NCI-H82 treated with DMSO at 0.1 percent for 48 hours (cell line): Measurements from ENCODE around the gene LRRC4C.

Experiments used
- DNase-seq: peaks from one replicate; lab custom pipeline; 2025; ENCODE audit not compliant: unreplicated experiment; lab: John Stamatoyannopoulos, UW

The LRRC4C gene

DNA sequence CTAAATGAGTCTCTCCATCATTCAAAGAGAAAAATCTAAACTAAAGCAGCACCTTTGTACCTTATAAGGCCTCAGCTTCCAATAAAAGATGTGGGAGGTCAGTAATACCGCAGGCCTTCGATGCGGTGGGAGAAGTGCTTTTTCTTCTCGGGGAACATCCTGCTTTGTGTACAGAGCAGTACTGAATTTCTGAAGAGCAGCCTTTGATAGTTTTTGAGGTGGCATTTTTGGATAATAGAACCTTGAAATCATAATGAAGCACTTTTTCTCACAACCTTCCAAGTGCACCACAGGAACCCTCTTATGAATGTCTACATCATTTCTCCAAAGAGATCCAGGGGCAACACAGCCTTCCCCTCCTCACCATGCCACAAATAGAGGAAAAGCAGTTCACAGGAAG, 39.6 kb downstream of the LRRC4C start:
- DNase-seq, result no peak

DNA sequence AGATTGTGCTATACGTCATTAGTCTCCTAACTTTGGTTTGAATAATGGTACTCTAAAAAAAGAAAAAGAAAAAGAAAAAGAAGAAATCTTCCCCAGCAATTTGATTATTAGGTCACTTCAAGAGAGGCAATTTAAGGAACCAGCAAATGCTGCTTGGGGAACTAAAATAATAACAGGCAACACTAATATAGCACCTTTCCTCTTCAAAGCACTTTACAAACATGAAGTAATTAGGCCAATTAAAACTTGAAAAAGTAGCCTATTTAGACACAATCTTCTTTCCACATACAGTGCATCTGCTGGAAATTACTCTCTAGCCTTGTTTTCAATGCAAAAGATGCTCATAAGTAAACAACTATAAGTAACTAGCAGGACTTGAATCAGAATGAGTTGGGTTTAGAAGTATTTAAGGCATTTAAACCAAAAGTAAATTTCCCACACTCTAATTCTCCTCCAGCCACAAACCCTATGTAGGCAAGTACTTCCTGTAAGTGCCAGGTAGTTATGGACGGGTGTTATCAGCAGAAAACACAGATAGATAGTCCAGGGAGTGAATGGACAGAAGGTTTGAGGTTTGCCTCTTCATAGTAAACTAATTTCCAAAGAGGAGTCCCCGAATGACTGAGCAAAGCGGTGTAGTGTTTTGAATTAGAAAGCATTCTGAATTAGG, 44.5 kb downstream of the LRRC4C start:
- DNase-seq, result no peak

DNA sequence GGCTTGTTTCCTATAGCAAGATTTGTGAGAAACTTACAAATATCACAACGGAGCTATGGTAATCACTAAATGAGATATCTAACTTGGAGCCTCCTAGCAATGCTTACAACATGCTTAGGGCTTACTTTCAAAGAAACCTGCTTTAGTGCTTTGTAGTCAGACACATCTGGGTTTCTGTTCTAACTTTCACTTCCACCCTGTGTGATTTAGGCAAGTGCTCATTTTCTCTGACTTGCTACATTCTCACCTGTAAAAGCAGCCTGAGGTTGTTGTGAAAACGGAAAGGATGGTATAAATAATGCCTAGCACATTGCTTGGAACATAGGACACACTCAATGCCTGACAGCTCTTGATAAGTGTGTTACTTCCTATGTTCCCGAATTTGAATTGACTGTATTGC, 45.6 kb downstream of the LRRC4C start:
- DNase-seq, result no peak

DNA sequence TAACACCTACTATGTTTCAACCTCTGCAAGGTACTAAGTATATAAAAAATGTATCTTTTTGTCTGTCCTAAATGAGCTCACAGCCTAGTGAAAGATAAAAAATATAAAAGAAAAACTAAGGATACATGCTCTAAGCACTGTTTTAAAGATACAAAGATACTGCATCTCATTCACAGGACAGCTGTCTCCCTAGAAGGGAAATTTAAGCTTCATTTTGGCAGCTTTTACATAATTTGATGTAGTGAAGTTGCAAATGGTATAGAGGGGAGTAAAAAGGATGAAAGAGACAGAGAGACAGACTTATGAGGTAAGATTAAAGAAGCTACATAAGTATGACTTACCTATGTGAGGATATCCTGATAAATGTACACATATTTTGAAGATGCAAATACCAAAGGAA, 53.6 kb downstream of the LRRC4C start:
- no peak for DNase-seq

DNA sequence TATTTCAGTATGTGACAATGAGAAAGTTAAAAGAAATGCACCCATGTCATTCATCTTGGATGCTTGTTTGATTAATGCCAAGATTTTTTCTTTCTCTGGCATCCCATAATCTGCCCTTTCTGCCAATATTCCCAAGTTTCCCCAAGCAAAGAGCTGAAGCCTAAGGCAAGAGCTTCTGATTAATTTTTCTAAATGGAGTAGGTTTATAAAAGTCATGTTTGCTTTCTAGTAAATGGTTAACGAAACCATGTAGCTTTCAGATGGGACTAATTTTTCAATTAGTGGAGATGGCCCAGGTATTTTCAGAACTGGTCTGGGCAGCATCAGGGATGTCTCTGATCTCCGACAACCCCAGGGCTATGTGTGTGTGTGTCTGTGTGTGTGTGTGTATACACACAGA, 55.3 kb downstream of the LRRC4C start:
- no peak for DNase-seq

DNA sequence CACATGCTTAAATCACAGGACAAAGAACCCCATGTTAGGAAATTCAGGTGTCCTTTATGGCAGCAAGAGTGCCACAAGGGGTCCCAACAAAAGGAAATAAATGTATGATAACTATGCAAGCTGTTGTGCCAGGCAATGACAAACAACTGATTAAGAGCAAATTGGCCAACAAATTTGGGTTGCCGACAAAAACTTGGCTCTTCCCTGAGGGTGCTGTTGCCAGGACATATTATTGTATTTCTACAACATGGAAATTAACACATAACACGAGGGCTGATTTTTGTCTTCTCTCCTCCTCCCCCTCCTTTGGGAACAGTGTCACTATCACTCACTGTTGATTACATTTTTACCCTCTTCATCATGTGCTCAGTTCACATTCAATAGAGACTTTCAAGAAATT, 56.0 kb downstream of the LRRC4C start:
- no peak for DNase-seq

DNA sequence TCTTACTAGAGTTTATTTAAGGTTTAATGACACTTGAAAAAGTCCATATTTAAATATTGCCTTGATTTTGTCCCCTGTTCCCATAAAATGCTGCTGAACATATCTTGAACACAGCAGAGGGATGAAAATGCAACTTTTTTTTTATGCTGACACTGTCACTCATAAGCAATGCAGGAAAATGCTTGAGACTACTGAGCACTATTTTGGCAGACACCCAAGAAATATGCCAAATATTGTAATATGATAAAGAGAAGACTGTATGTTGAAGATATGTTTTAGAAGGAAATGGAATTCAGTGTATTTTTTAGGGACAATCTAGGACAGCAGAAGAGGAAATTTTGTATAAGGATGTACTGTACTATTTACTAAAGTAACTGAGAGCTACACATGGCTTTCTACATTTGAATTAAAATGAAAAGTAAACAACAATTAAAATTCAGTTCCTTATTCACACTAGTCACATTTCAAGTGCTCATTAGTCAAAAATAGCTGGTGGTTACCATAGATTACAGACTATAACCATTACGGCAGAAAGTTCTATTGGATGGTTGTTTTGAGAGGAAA, 58.6 kb downstream of the LRRC4C start:
- no peak for DNase-seq

DNA sequence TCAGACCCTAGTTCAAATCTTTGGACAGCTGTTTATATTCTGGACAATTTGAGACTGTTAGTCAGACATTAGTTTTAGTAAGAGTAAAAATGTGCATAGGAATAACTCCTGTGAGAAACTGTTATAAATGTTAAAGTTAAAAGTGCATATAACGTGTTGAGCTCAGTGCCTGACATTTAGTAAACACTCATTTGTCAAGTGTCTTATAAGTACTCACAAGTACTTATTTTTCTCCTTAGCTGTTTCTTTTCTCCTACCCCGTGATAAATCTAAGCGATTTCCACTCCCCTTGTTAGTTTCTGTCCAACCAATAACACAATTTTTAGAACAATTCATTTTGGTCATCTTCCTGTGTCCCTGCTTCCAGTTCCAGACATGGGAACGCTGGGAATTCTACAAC, 59.3 kb downstream of the LRRC4C start:
- DNase-seq, result no peak

DNA sequence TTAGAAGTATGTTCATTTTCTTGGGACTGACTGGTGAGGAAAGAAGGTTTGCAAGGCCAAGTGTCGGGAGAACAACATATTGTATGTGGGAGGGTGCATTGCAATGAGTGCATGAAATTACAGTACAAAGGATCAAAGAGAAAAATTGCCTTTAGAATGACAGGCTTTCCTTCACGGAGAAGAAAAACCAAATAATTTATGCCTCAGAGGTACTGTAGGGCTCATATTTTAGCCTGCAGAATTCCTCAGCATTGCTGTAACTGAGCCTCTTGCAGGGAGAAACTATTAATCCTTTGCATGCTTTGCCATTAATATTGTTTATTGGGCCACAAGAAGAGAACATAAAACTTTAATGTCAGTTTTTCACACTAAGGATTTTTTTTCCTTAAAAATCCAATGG, 60.1 kb downstream of the LRRC4C start:
- no peak for DNase-seq

DNA sequence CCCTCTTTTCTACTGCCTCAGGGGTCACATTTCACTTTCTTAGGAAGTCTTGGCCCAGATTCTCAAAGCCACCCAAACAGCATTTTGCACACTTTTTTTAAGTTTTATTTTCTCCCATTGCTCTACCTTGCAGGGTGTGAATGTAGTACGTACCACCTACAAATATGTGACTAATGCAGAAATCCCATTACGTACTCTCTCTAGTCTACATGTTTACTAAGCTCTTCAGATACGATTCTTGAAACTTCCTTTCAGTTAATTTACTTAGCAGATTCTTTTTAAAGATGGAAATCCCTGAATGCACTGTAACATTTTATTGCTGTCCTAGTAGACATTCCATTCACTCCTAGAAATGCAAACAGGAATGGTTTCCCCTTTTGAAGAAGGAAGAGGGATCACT, 61.3 kb downstream of the LRRC4C start:
- DNase-seq, result no peak

DNA sequence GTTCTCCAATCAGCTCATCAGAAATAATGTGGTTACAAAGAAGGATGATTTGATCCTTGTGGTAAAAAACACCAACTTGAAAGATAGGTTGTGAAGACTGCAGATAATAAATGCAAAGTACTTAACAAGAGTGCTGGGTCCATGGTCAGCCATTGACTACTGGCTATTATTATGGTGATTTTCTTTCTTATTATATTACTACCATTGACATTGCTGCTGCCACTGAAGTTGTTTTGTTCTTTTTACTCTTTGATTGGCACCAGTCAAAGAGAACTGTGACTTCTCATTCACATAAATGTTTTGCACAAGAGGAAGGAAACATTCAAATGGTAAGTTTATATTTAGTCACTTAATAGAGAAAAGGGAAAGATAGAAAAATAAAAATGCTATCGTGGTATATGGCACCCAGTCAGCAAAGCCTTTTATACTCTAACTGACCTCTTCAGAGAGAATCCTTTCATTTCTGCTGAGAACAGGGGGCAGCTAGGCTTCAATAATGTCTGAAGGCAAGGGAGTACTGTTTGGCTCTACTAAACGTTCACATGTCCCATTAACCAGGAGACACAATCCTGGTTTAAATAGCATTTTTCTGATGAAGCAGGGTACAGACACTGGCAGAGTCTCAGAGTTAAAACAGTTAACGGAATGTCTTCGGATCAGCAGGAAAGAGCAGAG, 64.8 kb downstream of the LRRC4C start:
- no peak for DNase-seq

DNA sequence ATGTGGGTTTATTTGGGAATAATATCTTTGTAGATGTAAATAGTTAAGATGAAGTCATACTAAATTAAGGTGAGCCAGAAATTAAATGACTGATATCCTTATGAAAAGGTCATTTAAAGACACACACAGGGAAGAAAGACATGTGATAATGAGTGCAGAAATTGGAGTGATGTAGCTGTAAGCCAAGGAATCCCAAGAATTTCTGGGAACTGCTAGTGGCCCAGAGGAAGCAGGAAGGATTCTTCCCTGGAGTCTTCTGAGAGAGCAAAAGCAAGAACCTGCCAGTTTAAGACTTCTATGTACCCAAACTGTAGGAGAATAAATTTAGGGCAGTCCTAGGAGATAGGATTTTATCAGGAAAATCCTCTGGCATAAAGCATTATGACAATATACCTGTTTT, 66.9 kb downstream of the LRRC4C start:
- DNase-seq, result no peak

DNA sequence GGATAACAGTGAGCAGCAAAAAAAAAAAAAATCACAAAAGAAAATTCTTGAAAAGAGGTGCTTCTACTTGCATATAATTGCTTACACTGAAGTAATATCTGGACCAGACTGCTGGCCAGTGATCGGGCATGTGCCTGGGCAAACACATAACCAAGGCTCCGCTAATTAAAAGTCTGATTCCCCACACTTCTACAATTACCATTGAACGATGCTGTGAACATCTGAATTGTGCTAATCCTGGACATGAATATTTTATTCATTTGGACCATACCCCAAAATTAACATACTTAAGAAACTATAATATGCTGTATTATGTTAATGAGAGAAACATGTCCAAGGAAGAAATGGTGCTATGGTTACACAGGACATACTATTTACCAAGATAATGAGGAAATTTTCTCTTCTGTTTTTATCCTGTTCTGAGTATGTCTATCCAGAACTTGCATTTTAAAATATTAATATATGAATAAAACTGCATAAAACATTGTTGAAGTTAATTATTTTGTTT, 69.8 kb downstream of the LRRC4C start:
- no peak for DNase-seq

DNA sequence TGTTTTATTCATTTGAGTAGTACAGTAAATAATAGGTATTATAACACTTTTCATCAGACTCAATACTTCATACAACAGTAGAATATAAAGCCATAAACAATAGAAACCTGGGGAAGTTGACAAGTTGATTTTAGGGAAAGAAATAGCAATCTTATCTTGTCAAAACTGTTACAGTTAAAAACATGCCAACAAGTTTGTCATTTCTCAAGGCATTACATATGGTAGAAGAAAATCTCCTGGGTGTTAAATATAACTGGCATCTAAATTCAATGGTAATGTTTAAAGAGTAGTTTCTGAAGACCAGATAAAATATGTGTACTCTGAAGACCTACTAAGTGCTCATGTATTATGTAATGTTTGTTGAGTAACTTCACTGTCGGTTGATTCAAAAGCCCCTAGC, 75.1 kb downstream of the LRRC4C start:
- DNase-seq, result no peak

DNA sequence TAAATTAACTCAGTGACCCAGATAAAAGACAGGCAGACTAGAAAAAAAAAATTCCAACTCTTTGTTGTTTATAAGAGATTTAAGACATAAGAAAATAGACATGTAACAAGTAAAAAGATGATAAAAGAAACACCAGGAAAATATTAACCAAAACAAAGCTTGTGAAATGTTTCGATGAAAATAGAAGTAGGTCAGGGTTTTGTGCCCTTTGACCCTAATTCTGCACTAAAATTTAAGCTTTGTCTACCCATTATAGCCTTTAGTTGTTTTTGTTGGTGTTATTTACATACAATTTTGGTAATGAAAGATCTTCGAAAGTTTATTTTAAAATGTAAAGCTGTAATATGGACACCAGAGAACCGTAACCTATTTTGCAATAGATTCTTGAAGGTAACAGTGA, 75.7 kb downstream of the LRRC4C start:
- no peak for DNase-seq

DNA sequence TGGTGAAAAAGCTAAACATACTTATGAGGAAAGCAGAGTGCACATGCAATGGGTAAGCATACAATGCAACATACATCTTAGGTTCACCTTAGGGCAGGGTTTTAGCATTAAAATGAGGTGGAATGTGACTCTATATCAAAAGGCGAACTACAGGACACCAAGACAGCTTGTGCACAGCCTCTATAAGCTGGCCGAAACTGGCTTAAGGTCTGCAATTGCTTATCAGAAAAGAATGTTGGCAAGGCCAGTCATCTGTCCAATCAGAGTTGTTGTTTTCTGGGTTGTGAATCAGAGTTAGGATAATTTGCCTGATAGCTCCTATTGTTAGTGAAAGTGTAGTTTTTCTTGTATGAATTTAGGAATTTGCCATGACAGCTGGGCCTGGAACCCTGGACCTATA, 76.5 kb downstream of the LRRC4C start:
- DNase-seq, result no peak

DNA sequence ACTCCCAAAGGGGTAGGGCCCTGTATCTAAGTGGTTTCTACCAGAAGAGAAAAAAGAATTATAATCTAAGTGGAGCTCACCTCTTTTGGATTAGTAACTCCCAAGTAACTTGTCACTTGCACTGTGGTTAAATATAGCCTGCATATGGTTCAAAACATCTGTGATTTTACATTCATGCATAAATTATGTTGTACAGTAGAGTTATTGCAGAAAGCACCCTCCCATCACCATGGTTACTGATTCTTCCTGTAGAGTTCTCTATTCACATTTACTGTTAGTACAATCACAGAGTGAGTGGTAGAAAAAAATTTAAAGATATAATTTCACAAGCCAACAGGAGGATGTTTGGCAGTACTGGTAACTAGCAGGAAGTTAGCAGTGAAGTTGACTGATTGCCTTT, 80.4 kb downstream of the LRRC4C start:
- no peak for DNase-seq

DNA sequence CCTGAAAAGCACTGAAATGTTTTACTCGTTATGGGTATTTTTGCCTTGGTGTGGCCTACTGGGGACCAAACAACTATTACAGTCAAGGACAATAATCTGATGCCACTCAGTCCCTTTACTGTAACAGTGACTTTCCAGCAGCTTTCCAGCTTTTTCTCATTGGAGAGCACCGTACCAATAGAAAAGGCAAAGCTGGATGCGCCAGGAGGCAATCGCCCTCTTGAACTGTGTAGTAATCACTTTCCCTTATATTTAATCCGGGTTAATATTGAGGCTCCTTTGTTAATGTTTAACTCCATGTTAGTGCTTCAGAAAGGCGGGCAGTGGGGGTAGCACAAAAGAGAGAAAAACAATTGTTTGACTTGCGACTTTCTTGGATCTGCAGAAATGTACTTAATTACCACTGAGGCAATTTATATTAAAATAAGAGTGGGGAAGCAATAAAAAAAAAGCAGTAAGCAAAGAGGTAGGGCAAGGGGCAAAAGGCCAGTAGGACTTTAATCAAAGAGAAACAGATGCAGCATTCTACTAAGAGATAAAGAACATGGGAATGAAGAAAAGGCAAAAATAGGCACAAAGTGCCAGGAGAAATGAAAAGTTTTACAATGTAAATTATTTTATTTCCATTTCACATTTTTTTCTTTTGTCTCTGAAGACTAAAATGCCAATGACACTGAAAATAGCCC, 81.6 kb downstream of the LRRC4C start:
- no peak for DNase-seq

DNA sequence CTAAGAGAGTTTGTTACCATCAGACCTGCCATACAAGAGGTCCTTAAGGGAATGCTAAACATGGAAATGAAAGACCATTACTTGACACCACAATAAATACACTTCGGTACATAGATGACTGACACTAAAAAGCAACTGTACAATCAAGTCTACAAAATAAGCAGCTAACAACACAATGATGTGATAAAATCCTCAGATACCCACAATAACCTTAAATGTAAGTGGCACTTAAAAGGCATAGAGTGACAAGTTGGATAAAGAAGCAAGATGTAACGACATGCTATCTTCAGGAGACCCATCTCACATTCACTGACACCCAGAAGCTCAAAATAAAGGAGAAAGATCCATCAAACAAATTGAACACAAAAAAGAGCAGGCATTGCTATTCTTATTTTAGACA, 107.6 kb downstream of the LRRC4C start:
- DNase-seq, result no peak

DNA sequence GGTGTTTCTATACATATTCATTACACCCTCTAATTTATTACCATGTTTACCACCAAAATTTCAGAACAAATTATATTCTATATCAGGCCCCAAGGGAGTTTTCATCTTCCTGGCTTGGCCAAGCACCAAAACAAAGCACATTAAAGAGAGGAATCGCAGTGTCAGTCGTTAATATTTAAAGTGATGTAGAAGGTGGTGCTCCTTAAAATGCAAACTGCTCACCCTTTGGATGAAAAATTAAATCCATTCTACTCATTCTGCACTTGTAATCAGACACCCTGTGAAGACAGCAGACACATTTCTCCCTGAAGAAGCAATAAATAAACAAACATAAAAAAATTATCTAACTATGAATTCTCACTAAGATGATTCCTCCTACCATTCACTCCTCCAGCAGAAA, 113.4 kb downstream of the LRRC4C start:
- DNase-seq, result no peak

DNA sequence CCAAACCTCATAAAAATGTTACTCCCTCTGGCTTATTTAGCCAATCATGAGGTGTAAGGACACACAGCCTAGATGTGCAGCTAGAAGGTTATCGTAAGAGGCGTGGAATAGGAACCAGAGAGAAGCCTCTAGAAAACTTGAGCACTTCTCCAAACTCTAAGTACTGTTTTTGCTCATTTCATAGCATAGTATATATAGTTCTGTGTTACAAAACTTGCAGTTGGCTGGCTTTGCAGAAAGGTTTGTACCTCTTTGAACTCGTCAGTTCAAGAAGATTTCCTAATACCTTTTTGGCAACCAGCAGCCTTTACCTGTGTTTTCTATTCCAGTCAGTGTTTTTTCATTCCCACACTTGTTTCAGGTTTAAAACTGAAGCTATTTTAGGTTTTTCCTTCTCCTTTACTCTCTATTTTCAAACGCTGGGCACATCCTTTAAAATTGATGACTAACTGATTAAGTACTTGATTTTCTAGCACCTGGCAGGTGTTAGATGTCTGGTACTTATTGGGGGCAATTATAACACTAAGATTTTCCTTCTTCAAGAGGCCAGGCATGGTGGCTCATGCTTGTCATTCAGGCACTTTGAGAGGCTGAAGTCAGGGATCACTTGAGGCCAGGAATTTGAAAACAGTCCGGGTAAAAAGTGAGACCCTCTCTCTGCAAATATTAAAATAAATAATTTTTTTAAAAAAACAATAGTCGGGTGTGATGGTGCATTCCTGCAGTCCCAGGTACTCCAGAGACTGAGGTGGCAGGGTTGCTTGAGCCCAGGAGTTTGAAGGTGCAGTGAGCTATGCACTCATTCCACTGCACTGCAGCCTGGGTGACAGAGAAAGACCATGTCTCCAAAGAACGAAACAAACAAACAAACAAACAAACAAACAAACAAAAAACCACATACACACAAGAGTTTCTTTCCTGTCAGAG, 125.2 kb downstream of the LRRC4C start:
- DNase-seq, result no peak
